Measurements from ENCODE around the gene MRPL45.

The MRPL45 gene

DNA sequence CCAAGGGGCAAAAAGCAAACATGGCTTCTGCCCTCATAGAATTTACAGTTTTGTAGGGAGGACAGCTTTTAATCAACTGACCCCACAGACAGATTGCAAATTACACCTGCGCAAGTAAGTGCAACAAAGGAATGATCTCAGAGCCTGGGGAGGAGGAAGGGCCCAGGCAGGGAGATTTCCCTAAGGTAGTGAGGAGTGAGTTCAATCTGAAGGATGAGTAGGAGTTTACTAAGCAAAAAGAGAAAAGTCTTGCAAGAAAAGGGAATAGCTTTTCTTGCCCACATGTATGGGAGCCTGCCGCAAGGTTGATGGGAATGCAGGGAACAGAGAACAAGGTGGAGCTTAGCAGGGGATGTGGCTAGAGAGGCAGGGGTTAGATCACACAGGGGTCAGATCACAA is 53.1 kb downstream of the MRPL45 start:
- Histone ChIP-seq H3K27ac (replicated peaks) (no peak overlapping the region), H3K4me3 (replicated peaks; ENCODE audit: insufficient read depth, low read length) (no peak overlapping the region), H3K27me3 (ENCODE audit: insufficient read depth, poor library complexity, severe bottlenecking) (no peaks in the 10 kb centered on the region)
- TF ChIP-seq GABPA (IDR thresholded peaks at IDR 0.05; ENCODE audit: low read depth) (no peak), POLR2AphosphoS5 (IDR thresholded peaks at IDR 0.05; ENCODE audit: low read depth) (no peak), SPI1 (IDR thresholded peaks at IDR 0.05; ENCODE audit: borderline replicate concordance, low read depth) (no peak)
- TF ChIP-seq, protein P1, sequence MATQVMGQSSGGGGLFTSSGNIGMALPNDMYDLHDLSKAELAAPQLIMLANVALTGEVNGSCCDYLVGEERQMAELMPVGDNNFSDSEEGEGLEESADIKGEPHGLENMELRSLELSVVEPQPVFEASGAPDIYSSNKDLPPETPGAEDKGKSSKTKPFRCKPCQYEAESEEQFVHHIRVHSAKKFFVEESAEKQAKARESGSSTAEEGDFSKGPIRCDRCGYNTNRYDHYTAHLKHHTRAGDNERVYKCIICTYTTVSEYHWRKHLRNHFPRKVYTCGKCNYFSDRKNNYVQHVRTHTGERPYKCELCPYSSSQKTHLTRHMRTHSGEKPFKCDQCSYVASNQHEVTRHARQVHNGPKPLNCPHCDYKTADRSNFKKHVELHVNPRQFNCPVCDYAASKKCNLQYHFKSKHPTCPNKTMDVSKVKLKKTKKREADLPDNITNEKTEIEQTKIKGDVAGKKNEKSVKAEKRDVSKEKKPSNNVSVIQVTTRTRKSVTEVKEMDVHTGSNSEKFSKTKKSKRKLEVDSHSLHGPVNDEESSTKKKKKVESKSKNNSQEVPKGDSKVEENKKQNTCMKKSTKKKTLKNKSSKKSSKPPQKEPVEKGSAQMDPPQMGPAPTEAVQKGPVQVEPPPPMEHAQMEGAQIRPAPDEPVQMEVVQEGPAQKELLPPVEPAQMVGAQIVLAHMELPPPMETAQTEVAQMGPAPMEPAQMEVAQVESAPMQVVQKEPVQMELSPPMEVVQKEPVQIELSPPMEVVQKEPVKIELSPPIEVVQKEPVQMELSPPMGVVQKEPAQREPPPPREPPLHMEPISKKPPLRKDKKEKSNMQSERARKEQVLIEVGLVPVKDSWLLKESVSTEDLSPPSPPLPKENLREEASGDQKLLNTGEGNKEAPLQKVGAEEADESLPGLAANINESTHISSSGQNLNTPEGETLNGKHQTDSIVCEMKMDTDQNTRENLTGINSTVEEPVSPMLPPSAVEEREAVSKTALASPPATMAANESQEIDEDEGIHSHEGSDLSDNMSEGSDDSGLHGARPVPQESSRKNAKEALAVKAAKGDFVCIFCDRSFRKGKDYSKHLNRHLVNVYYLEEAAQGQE (IDR thresholded peaks at IDR 0.05; ENCODE audit: insufficient replicate concordance, low read depth), result no peak
- TF ChIP-seq, protein P2, sequence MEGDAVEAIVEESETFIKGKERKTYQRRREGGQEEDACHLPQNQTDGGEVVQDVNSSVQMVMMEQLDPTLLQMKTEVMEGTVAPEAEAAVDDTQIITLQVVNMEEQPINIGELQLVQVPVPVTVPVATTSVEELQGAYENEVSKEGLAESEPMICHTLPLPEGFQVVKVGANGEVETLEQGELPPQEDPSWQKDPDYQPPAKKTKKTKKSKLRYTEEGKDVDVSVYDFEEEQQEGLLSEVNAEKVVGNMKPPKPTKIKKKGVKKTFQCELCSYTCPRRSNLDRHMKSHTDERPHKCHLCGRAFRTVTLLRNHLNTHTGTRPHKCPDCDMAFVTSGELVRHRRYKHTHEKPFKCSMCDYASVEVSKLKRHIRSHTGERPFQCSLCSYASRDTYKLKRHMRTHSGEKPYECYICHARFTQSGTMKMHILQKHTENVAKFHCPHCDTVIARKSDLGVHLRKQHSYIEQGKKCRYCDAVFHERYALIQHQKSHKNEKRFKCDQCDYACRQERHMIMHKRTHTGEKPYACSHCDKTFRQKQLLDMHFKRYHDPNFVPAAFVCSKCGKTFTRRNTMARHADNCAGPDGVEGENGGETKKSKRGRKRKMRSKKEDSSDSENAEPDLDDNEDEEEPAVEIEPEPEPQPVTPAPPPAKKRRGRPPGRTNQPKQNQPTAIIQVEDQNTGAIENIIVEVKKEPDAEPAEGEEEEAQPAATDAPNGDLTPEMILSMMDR (IDR thresholded peaks at IDR 0.05; ENCODE audit: insufficient read depth, low read length), result no peak
- DNase-seq (ENCODE audit: low read depth in 1 of 2, low spot score in 1 of 2), result no peak

DNA sequence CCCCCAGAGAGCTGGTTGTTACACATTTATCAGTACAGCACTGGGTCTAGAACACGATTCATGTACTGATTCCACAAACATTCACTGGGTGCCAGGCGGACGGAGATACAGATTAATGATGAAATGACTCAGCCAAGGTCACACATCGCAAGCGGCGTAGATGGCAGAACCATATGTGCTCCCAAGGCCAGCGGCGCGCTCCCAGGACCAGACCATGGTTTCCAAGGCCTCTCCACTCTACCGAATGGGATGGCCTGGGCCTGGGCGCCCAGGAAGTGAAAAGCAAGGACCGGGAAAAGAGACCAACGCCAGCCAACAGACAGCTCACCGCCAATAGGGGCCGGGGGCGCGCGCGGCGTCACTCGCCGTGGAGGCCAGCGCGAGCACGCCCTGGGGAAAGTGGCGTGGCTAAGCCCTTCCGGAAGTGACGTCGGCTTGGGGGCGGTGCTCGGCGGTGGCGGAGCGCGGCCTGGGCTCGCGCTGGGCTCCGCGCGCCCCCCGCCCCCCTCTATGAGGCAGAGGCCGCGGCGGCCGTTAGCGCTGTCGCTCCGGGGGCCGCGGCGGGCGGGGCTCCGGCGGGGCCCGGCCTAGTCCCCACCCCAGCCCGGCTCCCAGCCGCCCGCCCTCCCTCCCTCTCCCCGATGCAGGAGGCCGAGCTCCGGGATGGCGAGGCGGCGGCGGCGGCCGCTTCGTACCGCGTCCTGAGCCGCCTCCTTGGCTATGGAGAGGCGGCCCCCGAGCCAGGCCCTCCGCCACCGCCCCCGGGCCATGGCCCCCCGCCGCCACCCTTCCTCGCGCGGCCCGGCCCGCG is 54.6 kb downstream of the MRPL45 start, which contains the start of gene SOCS7:
Gene SOCS7 (plus strand): TSS at position 433 of the 811 bp plus-strand sequence. CDS start 209 bp downstream, at position 642.
- peak within 1 kb of the TSS; percentile 78 for H3K27ac ChIP-seq (replicated peaks)
- peak within 1 kb of the TSS; percentile 84 for H3K4me3 ChIP-seq (replicated peaks; ENCODE audit: insufficient read depth, low read length)
- TF ChIP-seq, protein P1 (IDR thresholded peaks at IDR 0.05; ENCODE audit: insufficient replicate concordance, low read depth), result no peak
- TF ChIP-seq, protein P2 (IDR thresholded peaks at IDR 0.05; ENCODE audit: insufficient read depth, low read length), result no peak
- peak; percentile 90 for TF ChIP-seq POLR2AphosphoS5 (IDR thresholded peaks at IDR 0.05; ENCODE audit: low read depth)
- no peak for TF ChIP-seq GABPA (IDR thresholded peaks at IDR 0.05; ENCODE audit: low read depth)
- no peak; the same call in 1 of the 2 replicates for TF ChIP-seq SPI1 (IDR thresholded peaks at IDR 0.05; ENCODE audit: borderline replicate concordance, low read depth)
- DNase-seq (ENCODE audit: low read depth in 1 of 2, low spot score in 1 of 2), result peak; percentile 90 to 91
- H3K27me3 ChIP-seq (ENCODE audit: insufficient read depth, poor library complexity, severe bottlenecking), result no peaks in the 10 kb centered on the region

DNA sequence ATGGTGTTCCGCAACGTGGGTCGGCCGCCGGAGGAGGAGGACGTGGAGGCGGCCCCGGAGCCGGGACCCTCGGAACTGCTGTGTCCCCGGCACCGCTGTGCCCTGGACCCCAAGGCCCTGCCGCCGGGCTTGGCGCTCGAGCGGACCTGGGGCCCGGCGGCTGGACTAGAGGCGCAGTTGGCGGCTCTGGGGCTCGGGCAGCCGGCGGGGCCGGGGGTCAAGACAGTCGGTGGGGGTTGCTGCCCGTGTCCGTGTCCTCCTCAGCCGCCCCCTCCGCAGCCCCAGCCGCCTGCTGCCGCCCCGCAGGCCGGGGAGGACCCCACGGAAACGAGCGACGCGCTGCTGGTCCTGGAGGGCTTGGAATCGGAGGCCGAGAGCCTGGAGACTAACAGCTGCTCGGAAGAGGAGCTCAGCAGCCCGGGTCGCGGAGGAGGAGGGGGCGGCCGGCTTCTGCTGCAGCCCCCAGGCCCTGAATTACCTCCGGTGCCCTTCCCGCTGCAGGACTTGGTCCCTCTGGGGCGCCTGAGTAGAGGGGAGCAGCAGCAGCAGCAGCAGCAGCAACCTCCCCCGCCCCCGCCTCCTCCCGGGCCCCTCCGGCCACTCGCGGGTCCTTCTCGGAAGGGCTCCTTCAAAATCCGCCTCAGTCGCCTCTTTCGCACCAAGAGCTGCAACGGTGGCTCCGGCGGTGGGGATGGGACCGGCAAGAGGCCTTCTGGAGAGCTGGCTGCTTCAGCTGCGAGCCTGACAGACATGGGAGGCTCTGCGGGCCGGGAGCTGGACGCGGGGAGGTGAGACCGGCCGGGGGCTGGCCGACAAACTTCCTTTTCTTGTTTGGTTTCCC is 55.5 kb downstream of the MRPL45 start:
- TF ChIP-seq POLR2AphosphoS5 (IDR thresholded peaks at IDR 0.05; ENCODE audit: low read depth) (no peak), SPI1 (IDR thresholded peaks at IDR 0.05; ENCODE audit: borderline replicate concordance, low read depth) (no peak), GABPA (IDR thresholded peaks at IDR 0.05; ENCODE audit: low read depth) (no peak)
- TF ChIP-seq, protein P2 (IDR thresholded peaks at IDR 0.05; ENCODE audit: insufficient read depth, low read length), result no peak
- TF ChIP-seq, protein P1 (IDR thresholded peaks at IDR 0.05; ENCODE audit: insufficient replicate concordance, low read depth), result no peak
- DNase-seq (ENCODE audit: low read depth in 1 of 2, low spot score in 1 of 2), result peak in 1 of 2 experiments; percentile 45
- no peaks in the 10 kb centered on the region for H3K27me3 ChIP-seq (ENCODE audit: insufficient read depth, poor library complexity, severe bottlenecking)
- H3K27ac ChIP-seq (replicated peaks), result peak overlapping the region; percentile 47
- peak overlapping the region; percentile 84 for H3K4me3 ChIP-seq (replicated peaks; ENCODE audit: insufficient read depth, low read length)
